ENCODE data around the gene THSD4. TPM values are rescaled to one million over a fixed set of nuclear protein-coding genes. Genes with fewer than 3 reads are reported as not detected.

Gene THSD4
- total and polyA plus RNA-seq, 2 of the 4 experiments (the other 2 are of a cell fraction) = 25.5 to 31.1 TPM

DNA sequence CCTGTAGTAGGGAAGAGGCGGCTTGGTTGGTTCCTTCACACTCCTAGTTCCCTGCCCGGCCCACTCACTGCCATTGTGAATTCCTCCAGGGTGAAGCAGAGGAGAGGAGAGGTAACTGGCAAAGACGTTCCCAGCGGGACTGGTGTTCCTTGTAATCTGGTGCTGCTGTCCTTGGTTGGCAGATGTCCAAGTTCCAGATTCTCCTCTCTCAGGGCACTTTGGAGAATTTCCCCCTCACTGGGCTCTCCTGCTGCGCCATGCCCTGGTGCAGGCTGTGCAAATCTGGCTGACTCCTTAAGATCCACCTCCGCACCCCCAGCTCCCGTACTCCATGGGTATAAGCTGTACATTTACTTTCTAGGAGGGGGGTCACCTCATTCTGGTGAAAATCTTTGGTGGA, 37.3 kb downstream of the THSD4 start:
- Histone ChIP-seq H4K20me1 (ENCODE audit: insufficient read depth, low read length) (peaks cover 10% of the 10 kb centered on the region; the same call in 1 of the 2 replicates), H3K9me3 (ENCODE audit: control insufficient read depth, insufficient read depth, low read length) (no peaks in the 10 kb centered on the region), H3K4me2 (ENCODE audit: low read depth, low read length) (no peak overlapping the region), H3K27ac (ENCODE audit: insufficient read depth, low read length) (no peak overlapping the region), H3K27me3 (ENCODE audit: control insufficient read depth, insufficient read depth, low read length) (no peaks in the 10 kb centered on the region), H2BK5ac (ENCODE audit: low read depth, low read length, poor library complexity, severe bottlenecking) (no peak overlapping the region), H4K91ac (ENCODE audit: insufficient read depth, low read depth, low read length) (no peak overlapping the region), H3K4ac (ENCODE audit: low read depth, low read length) (no peak overlapping the region), H3K79me1 (ENCODE audit: low read depth in 1 of 2, low read length in 2 of 2) (peaks cover 11 to 58% of the 10 kb centered on the region in 2 experiments), H3K4me1 (ENCODE audit: control insufficient read depth, insufficient read depth, low read length) (peaks cover 19% of the 10 kb centered on the region), H4K8ac (ENCODE audit: low read depth in 2 of 2, low read length in 2 of 2) (no peak overlapping the region), H3K14ac (replicated peaks; ENCODE audit: low read depth, low read length) (no peak overlapping the region), H2AFZ (replicated peaks; ENCODE audit: low read length, poor library complexity) (no peak overlapping the region), H2AK5ac (ENCODE audit: low read depth, low read length) (no peak overlapping the region), H3K56ac (ENCODE audit: extremely low read depth, insufficient read depth, low read length) (no peak overlapping the region), H3K36me3 (ENCODE audit: control insufficient read depth, insufficient read depth, low read length) (peaks cover 23% of the 10 kb centered on the region), H2BK20ac (ENCODE audit: low read depth, low read length) (no peak overlapping the region), H2AK9ac (replicated peaks; ENCODE audit: low read depth, low read length, poor library complexity) (no peak overlapping the region), H4K5ac (ENCODE audit: low read depth, low read length) (no peak overlapping the region), H3K9ac (ENCODE audit: low read depth, low read length) (no peak overlapping the region), H3K4me3 (ENCODE audit: insufficient read depth, low read depth, low read length) (no peak overlapping the region), H2BK15ac (ENCODE audit: low read depth, low read length) (no peak overlapping the region), H3K18ac (ENCODE audit: low read depth, low read length) (no peak overlapping the region), H3K23ac (ENCODE audit: low read depth, low read length) (no peak overlapping the region), H3K9me1 (ENCODE audit: insufficient read depth, low read length) (peaks cover 21% of the 10 kb centered on the region), H2BK120ac (ENCODE audit: low read depth, low read length) (no peak overlapping the region)
- ATAC-seq (ENCODE audit: low read depth) (no peak), DNase-seq (no peak)
- in situ Hi-C loops (cut with MboI; ENCODE audit: low sequenced_read_pairs) (no loop called here), dilution Hi-C loops (cut with HindIII; ENCODE audit: low sequenced_read_pairs, unreplicated experiment) (no loop called here), intact Hi-C loops (cut with micrococcal nuclease) (no loop called here)
- TF ChIP-seq MXI1 (IDR thresholded peaks at IDR 0.05; ENCODE audit: borderline replicate concordance, low read depth, low read length) (no peak), SMC3 (IDR thresholded peaks at IDR 0.05; ENCODE audit: low read depth, low read length) (no peak), MAFK (IDR thresholded peaks at IDR 0.05; ENCODE audit: low read depth, low read length) (no peak), RAD21 (IDR thresholded peaks at IDR 0.05; ENCODE audit: low read length) (no peak)
- BruUV-seq (replicated peaks) = no TSS peak
- ChIA-PET CTCF (interaction anchor here (0.7 kb wide), 1 partner anchor 46 kb away, joined by 4 read pairs; no protein-coding TSS in a partner anchor), POLR2A (ENCODE audit: unreplicated experiment) (no interaction called here)
- WGBS, 2 experiments (ENCODE audit: extremely low coverage in 2 of 2, insufficient read length in 1 of 2) = 100% methylated on average over 1 of the region's 7 CpGs; no CpG with 5 or more reads in 1 of the 2 experiments

All from IMR-90 (cell line).